Measurements from ENCODE around the gene FAM177B. TPM values are rescaled to one million over a fixed set of nuclear protein-coding genes. Genes with fewer than 3 reads are reported as not detected.

Gene FAM177B
- total and polyA plus RNA-seq, 11 donors: 0.16 to 0.48 (median 0.27) TPM; not detected in 8

GRCh38 chr1:222790520-222790919 is 53.5 kb downstream of the FAM177B start:
- Histone ChIP-seq H3K36me3 (no peaks in the 10 kb centered on the region), H3K27me3 (no peaks in the 10 kb centered on the region), H3K9me3 (peaks cover 0 to 6% (median 0%) of the 10 kb centered on the region in 12 donors), H3K4me3 (no peak overlapping the region), H3K27ac (no peak overlapping the region), H3K4me1 (peaks cover 0 to 11% (median 0%) of the 10 kb centered on the region in 12 donors)
- TF ChIP-seq POLR2A (IDR thresholded peaks at IDR 0.05): no peak
- no peak for TF ChIP-seq CTCF (IDR thresholded peaks at IDR 0.05)
- intact Hi-C loops (cut with DNase I): loop anchor here in 6 of 10 donors (5.0 to 10.0 kb wide), 5 partner anchors 292 to 894 kb away; no protein-coding TSS in a partner anchor
- ATAC-seq (no peak), DNase-seq (no peak)
- 78 to 92% (median 89%) methylated on average over 4 of the region's 4 CpGs for WGBS, 4 donors

GRCh38 chr1:222791006-222791710 is 54.2 kb downstream of the FAM177B start:
- Histone ChIP-seq H3K27ac (peak overlapping the region in 1 of 12 donors; percentile 19), H3K27me3 (no peaks in the 10 kb centered on the region), H3K4me3 (no peak overlapping the region), H3K9me3 (peaks cover 0 to 6% (median 0%) of the 10 kb centered on the region in 12 donors), H3K36me3 (no peaks in the 10 kb centered on the region), H3K4me1 (peaks cover 0 to 7% (median 0%) of the 10 kb centered on the region in 12 donors)
- intact Hi-C loops (cut with DNase I): loop anchor here in 6 of 10 donors (5.0 to 10.0 kb wide), 5 partner anchors 291 to 894 kb away; no protein-coding TSS in a partner anchor
- DNase-seq (no peak), ATAC-seq (no peak)
- WGBS, 4 donors: 31 to 48% (median 38%) methylated on average over 4 of the region's 4 CpGs
- TF ChIP-seq POLR2A (IDR thresholded peaks at IDR 0.05) (no peak), CTCF (IDR thresholded peaks at IDR 0.05) (no peak)

- intact Hi-C loops (cut with DNase I): loop anchor here in 9 of 10 donors (1.0 to 10.0 kb wide), 10 partner anchors 288 to 892 kb away; no protein-coding TSS in a partner anchor
- WGBS, 4 donors: 20 to 23% (median 21%) methylated on average over 2 of the region's 2 CpGs
- TF ChIP-seq CTCF (IDR thresholded peaks at IDR 0.05) (peak; percentile 9 to 74 (median 61)), POLR2A (IDR thresholded peaks at IDR 0.05) (no peak)
- Histone ChIP-seq H3K36me3 (no peaks in the 10 kb centered on the region), H3K4me3 (no peak overlapping the region), H3K27me3 (no peaks in the 10 kb centered on the region), H3K27ac (no peak overlapping the region), H3K4me1 (peaks cover 0 to 4% (median 0%) of the 10 kb centered on the region in 12 donors), H3K9me3 (peaks cover 0 to 6% (median 0%) of the 10 kb centered on the region in 12 donors)
- no peak for DNase-seq
- no peak for ATAC-seq
Observed at GRCh38 chr1:222792744-222793143, 55.7 kb downstream of the FAM177B start.
